Activated effector memory CD4-positive, alpha-beta T cell treated with anti-CD3 and anti-CD28 coated beads, Interleukin-2, amount 50 U/mL, for 16 hours (primary cell): ENCODE measurements around the gene SYNPR.
"Not testable (repeated sequence)": the region's sequence is repeated elsewhere in the genome, so short reads cannot be mapped to it uniquely, and the experiment has no call there.

Source experiments
- DNase-seq: peaks from one replicate; pipeline ENCODE4 v3.0.0-alpha.2; 2020

SYNPR gene

DNA sequence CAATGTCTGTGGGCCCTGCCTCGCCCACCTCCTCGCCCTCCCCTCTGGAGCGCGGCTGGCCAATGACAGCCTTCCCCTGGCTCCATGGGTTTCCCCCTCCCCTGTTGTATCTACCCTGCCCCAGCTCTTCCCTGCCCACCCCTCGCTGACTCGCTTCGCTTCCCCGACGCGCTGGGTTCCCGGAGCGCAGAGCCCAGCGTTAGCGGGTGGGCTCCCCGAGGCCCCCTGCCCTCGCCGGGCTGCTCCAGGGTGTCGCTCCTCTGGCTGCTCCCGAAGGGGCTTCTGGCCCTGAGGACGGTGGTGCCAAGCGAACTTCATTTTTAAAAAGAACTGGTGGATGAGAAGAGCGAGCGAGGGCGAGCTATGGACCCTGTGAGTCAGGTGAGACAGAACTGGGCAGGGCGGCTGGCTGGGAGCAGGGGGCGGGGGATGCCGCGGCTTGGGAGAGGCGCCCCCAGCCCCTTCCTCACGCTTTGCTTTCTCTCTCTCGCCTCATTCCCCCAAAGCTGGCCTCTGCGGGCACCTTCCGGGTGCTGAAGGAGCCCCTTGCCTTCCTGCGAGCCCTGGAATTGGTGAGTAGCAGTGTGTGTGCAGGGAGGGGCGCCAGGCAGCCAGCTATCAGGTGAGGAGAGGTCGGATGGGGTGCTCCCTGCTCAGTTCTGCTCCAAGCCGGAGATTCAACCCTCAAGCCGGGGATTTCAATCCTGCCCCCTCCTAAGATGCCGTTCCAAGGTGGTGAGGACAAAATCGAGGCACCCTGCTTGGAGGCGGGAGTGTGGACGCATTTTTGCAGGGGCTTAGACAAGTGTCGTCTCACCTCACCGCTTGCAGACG, at the start of gene SYNPR:
Gene SYNPR (plus strand): TSS at position 138 of the 834 bp plus-strand sequence.
- no peak for DNase-seq

DNA sequence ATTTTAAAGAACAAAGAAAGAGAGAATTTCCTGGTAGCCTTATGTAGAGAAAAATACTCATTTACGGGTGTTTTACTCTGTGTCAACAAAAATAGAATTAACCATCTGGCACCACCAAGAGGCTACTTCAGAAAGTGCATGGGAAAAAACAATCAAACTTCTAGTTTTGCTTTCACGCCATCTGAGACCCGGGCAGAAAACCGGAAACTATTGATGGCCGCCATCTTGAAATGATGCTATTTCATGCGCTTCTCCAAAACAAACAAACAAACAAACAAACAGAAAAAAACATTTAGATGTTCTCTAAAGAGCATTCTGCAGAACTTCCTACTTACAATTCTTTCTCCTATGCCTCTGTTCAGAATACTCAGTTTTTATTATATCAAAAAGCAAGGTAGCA, 49.4 kb upstream of the SYNPR start:
- no peak for DNase-seq

DNA sequence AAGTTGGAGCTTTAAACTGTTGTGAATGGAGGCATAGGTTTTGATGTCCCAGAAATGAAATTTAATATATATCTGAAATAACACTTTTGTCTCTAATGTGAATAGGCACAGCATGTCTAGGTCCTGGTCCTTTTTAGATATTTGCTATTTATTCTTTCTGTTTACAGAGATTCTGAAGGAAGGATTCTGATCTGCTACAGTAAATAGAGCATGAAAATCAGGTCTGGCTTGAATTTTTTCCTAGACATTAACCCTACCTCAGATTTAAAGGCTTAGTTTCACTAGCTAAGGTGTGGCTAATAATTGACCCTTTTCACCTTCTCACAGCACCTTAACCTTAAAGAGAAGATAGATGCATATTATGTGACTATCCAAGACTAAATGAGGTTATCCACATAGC, 48.0 kb upstream of the SYNPR start:
- DNase-seq = no peak

DNA sequence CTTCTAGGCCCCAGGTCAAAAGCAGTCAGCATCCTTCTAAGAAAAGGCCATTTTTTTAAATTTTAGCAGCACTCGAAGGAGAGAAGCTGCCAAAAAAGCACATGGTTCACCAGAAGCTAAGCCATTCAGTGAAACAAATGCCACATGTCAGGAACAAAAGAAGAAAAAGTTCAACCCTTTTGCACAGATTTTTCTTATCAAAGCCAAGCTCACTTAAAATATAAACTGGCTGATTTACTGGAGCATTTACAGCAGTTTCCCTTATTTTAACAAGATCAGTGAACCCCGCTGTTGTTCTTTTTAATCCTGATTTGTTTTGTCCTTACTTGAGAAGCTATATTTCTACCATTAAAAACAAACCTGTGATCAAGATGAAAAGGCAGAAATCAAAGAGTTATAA, 46.5 kb upstream of the SYNPR start:
- no peak for DNase-seq

DNA sequence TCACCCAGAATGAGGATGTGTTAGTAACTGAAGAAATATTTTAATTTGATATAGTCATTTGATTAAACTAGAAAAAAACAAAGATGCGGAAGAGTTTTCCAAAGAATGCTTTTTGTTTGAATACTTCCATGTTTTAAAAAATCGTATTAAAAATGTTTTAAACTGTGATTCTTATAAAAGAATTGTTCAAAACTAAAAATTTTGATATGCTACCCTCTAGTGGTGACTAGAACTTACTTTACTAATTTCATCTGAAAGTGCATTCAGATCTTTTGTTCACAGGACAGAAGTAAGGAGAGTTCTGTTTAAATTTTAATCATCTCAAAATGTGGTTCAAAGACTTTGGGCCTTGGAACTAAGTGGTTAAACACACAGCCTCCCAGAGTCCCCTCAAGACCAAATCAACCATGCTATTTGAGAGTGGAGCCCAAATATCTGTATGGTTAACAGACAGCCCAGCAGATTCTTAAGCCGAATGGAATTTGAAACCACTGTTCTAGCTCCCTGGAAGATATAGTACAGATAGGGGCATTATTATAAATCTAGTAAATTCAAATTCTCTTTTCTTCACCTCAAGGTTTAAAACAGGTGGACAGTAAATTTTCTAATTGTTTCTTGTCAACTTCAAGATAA, 45.2 kb upstream of the SYNPR start:
- no peak for DNase-seq

DNA sequence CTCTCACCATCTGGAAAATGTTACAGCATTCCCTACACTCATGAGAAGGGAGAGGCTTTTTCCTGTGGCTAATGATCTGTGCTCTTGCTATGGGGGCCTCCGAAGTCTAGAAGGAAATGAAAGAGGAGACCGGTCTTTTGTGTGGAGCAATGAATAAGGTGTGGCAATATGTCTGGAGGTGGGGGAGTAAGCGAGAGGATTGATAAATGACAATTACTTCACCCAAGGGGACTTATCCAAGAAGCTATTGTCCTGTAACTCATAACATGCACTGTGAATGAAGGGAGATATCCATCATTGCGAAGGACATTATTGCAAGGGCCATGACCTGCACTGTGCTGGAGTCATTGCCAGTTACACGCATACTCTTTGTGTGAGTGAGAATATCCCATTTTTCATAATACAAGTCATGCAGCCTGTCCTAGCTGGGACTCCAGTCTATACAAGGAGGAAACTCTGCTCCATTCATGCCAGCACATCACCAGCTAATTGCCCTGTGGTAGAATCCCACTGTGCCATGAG, 37.7 kb upstream of the SYNPR start:
- DNase-seq = no peak

DNA sequence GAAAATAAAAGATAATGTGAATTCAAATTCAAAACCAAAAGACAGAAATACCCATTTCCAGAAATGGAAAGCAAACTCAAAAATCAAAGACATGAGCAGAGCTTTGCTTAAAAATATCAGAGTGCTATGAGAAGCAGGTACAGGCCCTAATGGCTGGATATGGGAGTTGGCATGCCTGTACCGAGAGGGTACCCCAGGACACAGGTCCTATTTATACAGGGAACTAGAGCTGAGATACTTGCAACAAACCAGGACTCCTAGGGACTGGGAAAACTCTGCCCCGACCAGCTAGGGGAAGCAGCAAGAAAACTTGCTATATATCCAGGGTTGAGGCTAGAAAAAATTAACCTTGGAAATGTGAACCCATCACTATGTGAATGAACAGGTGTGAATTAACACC, 36.0 kb upstream of the SYNPR start:
- DNase-seq = no peak

DNA sequence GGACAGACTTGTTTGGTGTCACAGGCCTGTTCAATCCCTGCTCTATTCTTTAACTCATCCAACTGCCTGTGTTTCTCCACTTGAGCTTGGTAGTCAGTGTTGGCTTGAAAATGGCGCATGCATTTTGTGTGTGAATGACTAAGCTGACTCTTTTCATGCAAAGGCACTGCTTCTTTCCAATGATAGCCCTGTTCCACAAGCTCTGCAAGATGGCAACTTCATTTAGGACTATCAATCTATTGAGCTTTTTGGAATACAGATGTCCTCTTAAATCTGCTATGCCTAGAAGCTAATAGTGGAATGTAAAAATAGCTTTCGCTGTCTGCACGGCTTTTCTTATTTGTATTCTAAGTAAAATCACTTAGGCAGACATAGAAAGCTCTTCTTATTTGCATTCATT, 33.6 kb upstream of the SYNPR start:
- DNase-seq = no peak

DNA sequence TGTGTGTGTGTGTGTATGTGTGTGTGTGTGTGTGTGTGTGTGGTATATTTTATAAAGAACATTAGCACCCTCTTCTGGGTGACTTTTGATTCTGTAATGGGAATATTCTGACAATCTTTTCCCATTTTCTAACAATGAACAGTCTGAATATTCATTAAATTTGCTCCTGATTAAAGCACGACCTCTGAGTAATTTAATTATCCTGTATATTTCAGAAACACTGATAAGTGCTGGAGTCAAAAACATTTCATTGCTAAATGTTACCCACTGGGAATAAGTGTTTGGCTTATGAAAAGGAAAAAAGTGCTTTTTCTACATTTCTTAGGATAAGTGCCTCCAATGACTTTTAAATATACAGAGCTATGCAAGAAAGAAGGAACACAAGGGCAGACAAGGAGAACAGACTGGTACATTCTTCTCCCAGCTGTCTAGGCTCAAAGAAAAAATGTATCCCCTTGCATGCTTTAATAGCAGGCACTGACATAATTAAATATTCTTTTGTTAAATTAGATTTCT, 32.3 kb upstream of the SYNPR start:
- DNase-seq = no peak

DNA sequence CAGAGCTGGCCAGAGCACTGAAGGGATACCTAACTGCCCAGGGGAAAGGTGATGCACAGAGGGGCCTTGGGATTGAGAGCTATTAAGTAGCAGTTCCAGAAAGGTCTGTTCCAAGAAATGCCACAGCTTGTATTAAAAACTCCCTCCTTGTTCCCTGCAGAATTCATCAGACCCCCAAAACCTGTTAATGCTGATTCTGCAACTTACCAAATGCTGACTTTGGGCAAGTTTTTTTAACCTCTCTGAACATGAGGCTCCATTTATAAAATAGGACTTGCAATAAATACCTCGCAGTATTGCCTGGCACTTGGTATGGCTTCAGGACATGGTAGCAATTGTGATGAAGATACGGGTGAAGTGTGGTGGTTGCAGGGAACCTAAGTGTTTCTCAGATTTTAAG, 30.1 kb upstream of the SYNPR start:
- no peak for DNase-seq

DNA sequence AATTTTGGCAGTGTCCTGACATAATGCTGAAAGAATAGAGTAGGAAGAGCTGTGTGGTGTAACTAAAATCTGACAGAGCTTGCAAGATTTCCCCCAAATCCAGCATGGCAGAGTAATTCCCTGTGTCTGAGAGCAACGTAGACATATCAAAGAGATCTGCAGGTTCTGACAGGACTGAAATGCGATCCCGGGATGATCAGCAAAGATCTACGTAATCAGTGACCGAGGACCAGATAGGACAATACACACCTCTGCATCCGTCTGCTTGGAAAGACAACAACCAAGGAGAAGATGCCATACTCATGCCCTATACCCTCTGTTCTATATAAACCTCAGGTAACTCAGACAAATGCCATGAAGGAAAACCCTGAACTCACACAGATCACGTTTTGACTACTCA, 26.6 kb upstream of the SYNPR start:
- no peak for DNase-seq

DNA sequence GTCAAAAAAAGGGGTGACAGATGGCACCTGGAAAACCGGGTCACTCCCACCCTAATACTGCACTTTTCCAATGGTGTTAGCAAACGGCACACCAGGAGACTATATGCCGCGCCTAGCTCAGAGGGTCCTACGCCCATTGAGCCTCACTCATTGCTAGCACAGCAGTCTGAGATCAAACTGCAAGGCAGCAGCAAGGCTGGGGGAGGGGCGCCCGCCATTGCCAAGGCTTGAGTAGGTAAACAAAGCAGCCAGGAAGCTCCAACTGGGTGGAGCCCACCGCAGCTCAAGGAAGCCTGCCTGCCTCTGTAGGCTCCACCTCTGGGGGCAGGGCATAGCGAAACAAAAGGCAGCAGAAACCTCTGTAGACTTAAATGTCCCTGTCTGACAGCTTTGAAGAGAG, 22.3 kb upstream of the SYNPR start:
- DNase-seq = not testable (repeated sequence)

DNA sequence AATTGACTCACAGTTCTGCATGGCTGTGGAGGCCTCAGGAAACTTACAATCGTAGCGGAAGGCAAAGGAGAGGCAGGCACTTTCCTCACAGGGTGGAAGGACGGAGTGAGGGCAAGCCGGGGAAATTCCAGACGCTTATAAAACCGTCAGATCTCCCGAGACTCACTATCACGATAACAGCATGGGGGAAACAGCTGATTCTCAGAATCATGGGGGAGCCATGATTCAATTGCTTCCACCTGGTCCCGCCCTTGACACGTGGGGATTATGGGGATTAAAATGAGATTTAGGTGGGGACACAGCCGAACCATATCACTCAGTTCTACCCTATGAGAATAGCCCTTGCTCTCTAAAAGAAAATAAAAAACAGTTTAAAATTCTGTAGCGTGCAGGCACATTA, 13.4 kb upstream of the SYNPR start:
- no peak for DNase-seq

DNA sequence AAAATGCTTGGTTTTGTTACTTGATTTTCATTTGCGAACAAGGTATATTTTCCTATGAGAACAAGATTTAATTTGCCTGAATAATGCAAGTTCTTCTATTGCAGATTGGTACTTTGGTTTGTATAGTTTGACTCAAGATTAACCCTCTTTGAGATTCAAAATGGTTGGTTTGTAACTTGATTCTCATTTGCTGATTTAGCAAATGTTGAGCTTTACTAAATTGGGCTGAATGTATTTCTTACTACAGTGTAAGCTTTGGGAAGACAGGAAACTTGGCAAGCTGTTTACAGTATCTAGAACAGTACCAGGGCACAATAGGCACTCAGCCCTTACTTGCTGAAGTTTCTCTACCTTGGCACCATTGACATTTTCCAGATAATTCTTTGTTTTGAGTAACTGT, 3.7 kb upstream of the SYNPR start:
- no peak for DNase-seq

DNA sequence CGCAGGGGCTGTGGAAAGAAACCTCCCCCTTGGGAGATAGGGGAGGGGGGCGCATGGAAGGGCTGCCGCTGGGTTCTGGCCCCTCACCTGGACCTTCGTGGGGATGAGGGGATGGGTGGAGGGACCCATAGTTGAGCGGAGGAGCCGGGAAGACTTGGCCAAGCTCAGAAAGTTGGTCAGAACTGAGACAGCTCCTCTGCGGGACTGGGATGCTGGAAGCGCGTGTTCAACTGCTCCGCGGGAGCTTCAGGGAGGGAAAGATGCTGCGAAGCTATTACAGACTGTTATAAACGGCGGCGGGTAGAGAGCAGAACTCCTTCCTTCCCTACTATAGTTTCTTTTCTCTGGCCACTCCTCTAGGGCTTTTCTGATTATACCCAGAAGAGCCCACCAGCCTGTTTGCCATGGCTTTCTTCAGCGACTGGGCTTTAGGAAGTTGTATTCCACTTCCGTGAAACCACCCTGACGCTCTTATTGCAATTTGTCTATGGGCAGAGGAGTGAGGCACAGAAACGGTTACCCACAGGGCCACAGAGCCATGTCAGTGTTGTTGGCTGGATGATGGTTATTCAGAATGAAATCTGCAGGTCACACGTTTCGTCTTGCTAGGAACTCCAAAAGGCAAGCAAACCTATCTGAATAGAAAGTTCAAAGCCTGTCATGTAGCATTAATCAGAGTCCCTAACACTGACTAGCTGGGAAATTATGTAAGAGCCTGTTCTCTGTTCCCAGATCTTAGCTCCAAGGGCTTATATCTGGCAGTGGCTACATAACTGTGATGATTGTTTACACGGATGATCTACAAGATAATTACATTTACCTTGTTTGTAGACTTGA, 1.1 kb downstream of the SYNPR start:
- DNase-seq = no peak

DNA sequence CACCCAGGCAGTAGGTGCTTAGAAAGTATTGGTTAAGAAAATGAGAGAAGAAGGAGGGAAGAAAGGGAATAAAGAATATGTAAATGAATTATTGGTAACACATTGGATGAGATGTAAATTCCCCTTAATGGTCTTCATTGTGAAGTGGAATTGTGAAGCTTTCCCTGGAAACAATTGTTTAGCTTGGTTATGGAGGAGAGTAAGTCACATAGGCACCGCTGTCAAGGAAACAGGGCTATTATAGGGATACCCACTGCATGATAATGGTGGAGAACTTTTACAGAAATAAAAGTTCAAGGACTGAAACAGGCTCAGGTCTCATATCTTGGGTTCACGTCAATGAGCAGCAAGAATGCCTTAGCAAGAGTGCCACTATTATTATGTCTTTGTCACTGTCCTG, 9.5 kb downstream of the SYNPR start:
- no peak for DNase-seq

DNA sequence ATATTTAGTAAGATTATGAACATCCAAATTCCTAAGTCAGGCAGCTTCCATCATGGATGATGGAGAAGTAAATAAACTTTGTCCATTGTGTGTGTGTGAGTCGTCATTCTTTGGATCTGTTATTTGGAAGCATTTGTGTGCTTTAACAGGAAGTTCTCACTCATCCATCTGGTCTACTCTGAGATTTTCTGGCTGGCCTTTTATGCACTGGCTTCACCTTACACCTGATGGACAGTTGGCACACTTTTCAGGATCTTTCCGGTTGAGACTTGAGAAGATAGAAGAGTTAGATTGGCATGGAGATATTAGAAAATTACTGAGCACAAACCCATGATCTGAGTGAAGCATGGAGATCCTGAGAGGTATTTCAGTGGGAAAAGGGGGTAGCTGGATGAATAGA, 12.6 kb downstream of the SYNPR start:
- no peak for DNase-seq

DNA sequence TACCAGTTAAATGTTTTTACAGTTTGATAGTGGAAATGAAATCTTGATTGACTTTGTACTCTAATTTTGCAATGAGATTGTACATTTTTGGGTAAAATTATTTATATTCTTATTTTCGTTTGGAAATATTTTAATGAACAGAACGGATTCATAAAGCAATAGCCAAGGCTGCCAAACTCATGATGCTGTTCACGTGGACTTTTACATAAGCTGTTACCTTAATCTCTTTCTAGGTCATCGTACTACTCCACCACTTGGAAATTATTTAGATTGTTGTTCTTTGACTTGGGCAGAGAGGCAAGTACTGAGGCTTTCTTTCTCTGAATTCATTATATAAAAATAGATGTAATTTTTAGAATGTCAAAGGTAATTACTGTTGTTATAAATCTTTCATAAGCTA, 16.2 kb downstream of the SYNPR start:
- no peak for DNase-seq

DNA sequence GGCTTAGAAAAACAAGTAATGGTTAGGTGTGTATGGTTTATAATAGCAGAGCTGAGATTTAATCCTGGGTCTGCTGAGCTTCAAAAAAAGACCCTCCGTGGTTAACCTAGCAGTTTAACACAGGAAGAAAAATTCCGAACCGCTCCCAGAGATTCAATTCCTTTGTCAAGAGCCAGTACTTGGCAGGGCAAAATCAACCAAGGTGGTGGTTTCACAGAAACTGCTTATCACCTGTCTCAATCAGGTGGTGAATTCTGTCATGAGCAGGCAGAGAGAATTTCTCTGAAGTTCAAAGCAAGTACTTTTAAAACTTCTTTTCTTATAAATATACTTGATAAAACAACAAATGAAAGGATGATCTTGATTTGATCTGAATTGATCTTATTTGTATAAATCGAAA, 17.2 kb downstream of the SYNPR start:
- DNase-seq = no peak

DNA sequence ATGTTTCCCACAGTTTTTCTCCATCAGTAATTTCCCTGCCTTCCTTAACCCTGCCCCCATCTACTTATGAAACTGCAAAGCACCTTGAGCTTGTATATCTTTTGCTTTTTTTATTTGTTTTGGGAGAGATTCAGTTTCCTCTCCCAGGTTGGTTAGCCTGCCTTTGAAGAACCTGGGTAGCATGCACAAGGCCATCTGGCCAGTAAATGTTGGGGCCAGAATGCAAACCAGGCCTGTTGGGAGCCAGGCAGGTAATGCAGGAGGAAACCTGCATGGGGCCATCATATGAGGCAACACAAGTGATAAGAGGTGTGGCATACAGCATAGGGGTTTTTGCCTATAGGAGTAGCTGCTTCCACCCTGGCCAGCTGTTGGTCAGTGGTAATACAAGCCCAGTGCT, 17.7 kb downstream of the SYNPR start:
- DNase-seq = no peak

DNA sequence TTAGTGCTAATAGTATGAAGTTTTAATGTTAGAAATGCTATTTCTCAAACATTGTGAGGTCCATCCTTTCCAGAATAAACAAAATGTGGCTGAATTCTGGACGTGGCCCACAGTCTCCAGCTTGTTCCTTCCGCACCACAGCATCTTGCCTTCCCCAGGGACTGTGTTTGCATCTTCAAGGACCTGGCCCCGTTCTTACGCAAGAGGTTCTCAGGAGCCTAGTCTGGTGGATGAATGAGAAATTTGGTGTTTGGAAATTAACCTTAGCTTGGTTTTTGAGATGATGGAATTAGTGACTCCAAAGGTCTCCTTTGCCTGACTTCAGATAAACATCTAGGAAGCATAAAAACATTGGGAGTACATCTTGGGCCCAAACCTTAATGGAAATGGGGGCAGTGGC, 18.1 kb downstream of the SYNPR start:
- no peak for DNase-seq

DNA sequence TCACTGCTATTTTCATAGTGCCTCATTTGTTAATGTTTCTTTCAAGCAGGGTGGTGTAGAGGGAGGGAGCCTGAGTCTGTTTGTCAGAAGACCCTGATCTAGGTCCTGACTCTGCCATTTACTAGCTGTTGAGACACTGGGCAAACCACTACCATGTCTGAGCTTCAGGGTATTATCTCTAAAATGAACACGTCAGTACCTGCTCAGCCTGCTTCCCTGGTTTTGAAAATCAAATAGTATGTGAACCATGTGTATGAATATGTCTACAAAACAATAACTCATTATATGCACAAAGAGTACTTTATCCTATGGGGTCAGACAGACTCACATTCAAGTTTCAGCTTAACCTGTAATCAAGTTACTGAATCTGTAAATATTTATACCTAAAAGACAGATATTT, 25.1 kb downstream of the SYNPR start:
- no peak for DNase-seq

DNA sequence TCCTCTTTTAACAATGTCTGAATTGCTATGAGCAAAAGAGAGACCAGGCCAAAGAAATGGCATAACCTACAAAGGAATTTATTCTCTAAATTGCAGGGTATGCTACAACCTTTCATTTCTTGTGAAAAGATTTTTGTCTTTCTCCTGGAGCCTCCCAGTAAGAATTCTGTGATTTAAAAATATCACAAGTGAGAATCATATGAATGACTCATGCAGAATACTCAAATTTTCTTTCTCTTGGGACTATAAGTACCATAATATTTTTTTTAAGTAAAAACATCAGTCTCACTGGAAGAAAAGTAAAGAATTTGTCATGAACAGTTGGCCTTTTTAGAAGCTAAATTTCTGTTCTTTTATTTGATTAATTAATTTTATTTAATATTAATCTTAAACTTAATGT, 26.3 kb downstream of the SYNPR start:
- DNase-seq = no peak
